Lung (tissue), 12 donors: ENCODE measurements around the gene NDUFA8. TPM values are rescaled to one million over a fixed set of nuclear protein-coding genes. Genes with fewer than 3 reads are reported as not detected.
A peak's percentile ranks its signal among the peaks of the same experiment; 100 is the strongest.

Experiments used
- ATAC-seq: fragments of 200-7000 bp; cut with Tn5 transposase; one replicate; pipeline ENCODE4 v1.9.1; 2020; ENCODE audit warnings: moderate number of reproducible peaks; ENCODE audit not compliant: insufficient read depth, low FRiP score
- DNase-seq, 3 donors: peaks; one replicate each; pipeline ENCODE4 v3.0.0-alpha.2; 2013 to 2017
- H3K27ac ChIP-seq, 2 donors: one replicate each; pipeline ENCODE4 v1.5.1; 2013; ENCODE audit warnings: mild to moderate bottlenecking in 2 of 2, moderate library complexity in 2 of 2, control low read depth in 1 of 2, inconsistent platforms in 1 of 2, low read depth in 1 of 2, low read length in 1 of 2
- H3K27me3 ChIP-seq, 3 donors: one replicate each; pipeline ENCODE4 v1.5.1; 2013; ENCODE audit warnings: low read length in 2 of 3; ENCODE audit not compliant: control insufficient read depth in 3 of 3, insufficient read depth in 3 of 3
- H3K36me3 ChIP-seq, 4 donors: one replicate each; pipeline ENCODE4 v1.5.1; 2013; ENCODE audit warnings: low read length in 4 of 4, mild to moderate bottlenecking in 1 of 4, moderate library complexity in 1 of 4; ENCODE audit not compliant: control insufficient read depth in 4 of 4, insufficient read depth in 4 of 4
- H3K4me1 ChIP-seq, 5 donors: one replicate each; pipeline ENCODE4 v1.5.1; 2013; ENCODE audit warnings: low read length in 5 of 5, mild to moderate bottlenecking in 2 of 5, moderate library complexity in 1 of 5; ENCODE audit not compliant: control insufficient read depth in 5 of 5, insufficient read depth in 5 of 5
- H3K4me3 ChIP-seq: one replicate; pipeline ENCODE4 v1.5.1; 2013; ENCODE audit warnings: mild to moderate bottlenecking, control low read depth, moderate library complexity
- H3K9ac ChIP-seq, 2 donors: one replicate each; pipeline ENCODE4 v1.5.1; 2013; ENCODE audit warnings: low read length in 2 of 2, control low read depth in 1 of 2; ENCODE audit not compliant: insufficient read depth in 1 of 2
- H3K9me3 ChIP-seq, 4 donors: one replicate each; pipeline ENCODE4 v1.5.1; 2013; ENCODE audit warnings: low read length in 3 of 4, mild to moderate bottlenecking in 1 of 4, moderate library complexity in 1 of 4; ENCODE audit not compliant: control insufficient read depth in 4 of 4, insufficient read depth in 3 of 4
- WGBS, 2 donors: extraction: QIAGEN DNeasy Blood & Tissue Kit; methylation state at CpG; one replicate each; pipeline ENCODE4 v1.1.7; 2013; 5-methylcytosine and 5-hydroxymethylcytosine counted together
- polyA plus RNA-seq, 2 donors: library from polyadenylated mRNA; stranded (reverse); fragments of 200-250 nt; gene quantifications; one replicate each; pipeline ENCODE4 v1.2.1, GENCODE V29; 2013
- total RNA-seq, 2 donors: library from RNA; depleted of rRNA in 1 of 2; stranded (reverse); fragments of >200 nt in 1 of 2; gene quantifications; one replicate each; pipeline ENCODE4 v1.2.1, GENCODE V29; 2014 to 2021
- TF ChIP-seq, protein P1 (sequence below): IDR thresholded peaks from 2 replicates; pipeline ENCODE4 v1.5.1; 2012; ENCODE audit warnings: mild to moderate bottlenecking; ENCODE audit errors: control extremely low read depth, extremely low read depth
- donor health status: control.
- donor health status: control.
- donor health status: Bipolar disorder and iron deficiency.
- donor health status: healthy.
- donor health status: DM: yes; HTN: yes; CAD: no.

The NDUFA8 gene
- total and polyA plus RNA-seq, 4 donors = 26.6 to 107 (median 58.3) TPM

DNA sequence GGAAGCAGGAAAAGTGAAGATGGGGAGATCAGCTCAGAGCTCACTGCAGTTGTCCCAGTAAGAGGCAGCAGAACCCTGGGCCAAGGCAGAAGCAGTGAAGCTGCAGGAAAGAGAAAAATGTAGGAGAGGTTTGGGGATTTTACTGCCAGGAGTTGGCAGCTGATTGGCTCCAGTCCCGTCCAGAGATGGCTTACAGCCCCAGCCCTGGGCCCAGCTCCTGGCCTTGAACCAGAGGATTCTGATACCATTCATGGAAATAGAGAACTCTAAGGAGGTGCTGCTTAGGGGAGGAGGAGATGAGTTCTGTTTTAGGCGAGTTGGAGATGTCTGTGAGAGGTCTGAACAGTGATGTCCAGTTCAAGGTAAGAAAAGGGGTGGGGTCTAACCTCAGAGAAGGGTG, 4.7 kb upstream of the NDUFA8 start:
- TF ChIP-seq, protein P1, sequence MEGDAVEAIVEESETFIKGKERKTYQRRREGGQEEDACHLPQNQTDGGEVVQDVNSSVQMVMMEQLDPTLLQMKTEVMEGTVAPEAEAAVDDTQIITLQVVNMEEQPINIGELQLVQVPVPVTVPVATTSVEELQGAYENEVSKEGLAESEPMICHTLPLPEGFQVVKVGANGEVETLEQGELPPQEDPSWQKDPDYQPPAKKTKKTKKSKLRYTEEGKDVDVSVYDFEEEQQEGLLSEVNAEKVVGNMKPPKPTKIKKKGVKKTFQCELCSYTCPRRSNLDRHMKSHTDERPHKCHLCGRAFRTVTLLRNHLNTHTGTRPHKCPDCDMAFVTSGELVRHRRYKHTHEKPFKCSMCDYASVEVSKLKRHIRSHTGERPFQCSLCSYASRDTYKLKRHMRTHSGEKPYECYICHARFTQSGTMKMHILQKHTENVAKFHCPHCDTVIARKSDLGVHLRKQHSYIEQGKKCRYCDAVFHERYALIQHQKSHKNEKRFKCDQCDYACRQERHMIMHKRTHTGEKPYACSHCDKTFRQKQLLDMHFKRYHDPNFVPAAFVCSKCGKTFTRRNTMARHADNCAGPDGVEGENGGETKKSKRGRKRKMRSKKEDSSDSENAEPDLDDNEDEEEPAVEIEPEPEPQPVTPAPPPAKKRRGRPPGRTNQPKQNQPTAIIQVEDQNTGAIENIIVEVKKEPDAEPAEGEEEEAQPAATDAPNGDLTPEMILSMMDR = no peak
- WGBS, 2 donors = 53 to 57% methylated on average over 2 of the region's 2 CpGs
- Histone ChIP-seq H3K36me3 (peaks cover 0 to 3% (median 0%) of the 10 kb centered on the region in 4 donors), H3K27ac (no peak overlapping the region), H3K9me3 (peaks cover 0 to 6% (median under 1%) of the 10 kb centered on the region in 4 donors), H3K4me3 (no peak overlapping the region), H3K9ac (no peak overlapping the region), H3K27me3 (no peaks in the 10 kb centered on the region), H3K4me1 (peaks cover 0 to 4% (median 0%) of the 10 kb centered on the region in 5 donors)
- ATAC-seq = no peak
- DNase-seq = no peak

GRCh38 chr9:122162415-122162814, 2.8 kb upstream of the NDUFA8 start:
- ATAC-seq (no peak), DNase-seq (no peak)
- Histone ChIP-seq H3K4me3 (no peak overlapping the region), H3K36me3 (peaks cover 0 to 4% (median 0%) of the 10 kb centered on the region in 4 donors), H3K4me1 (peaks cover 0 to 11% (median 7%) of the 10 kb centered on the region in 5 donors), H3K9me3 (peaks cover 0 to 6% (median 0%) of the 10 kb centered on the region in 4 donors), H3K27me3 (no peaks in the 10 kb centered on the region), H3K9ac (no peak overlapping the region), H3K27ac (no peak overlapping the region)
- TF ChIP-seq, protein P1 = no peak

- peaks cover 0 to 6% (median 0%) of the 10 kb centered on the region in 4 donors for H3K9me3 ChIP-seq
- H3K9ac ChIP-seq = no peak overlapping the region
- TF ChIP-seq, protein P1 = no peak
- ATAC-seq (no peak), DNase-seq (no peak)
- peak overlapping the region; percentile 79 for H3K4me3 ChIP-seq
- H3K4me1 ChIP-seq = peaks cover 0 to 16% (median 7%) of the 10 kb centered on the region in 5 donors
- H3K27me3 ChIP-seq = no peaks in the 10 kb centered on the region
- peaks cover 0 to 4% (median 0%) of the 10 kb centered on the region in 4 donors for H3K36me3 ChIP-seq
- peak overlapping the region in 1 of 2 donors; percentile 24 for H3K27ac ChIP-seq
- 18 to 29% methylated on average over 6 of the region's 6 CpGs for WGBS, 2 donors
Observed at GRCh38 chr9:122159925-122160246, 307 bp upstream of the NDUFA8 start.

GRCh38 chr9:122158202-122158601, 1.4 kb downstream of the NDUFA8 start:
- Histone ChIP-seq H3K27me3 (no peaks in the 10 kb centered on the region), H3K36me3 (peaks cover 0 to 4% (median 0%) of the 10 kb centered on the region in 4 donors), H3K27ac (no peak overlapping the region), H3K4me1 (peaks cover 0 to 19% (median 7%) of the 10 kb centered on the region in 5 donors), H3K4me3 (no peak overlapping the region), H3K9me3 (peaks cover 0 to 6% (median 0%) of the 10 kb centered on the region in 4 donors), H3K9ac (no peak overlapping the region)
- WGBS, 2 donors = 85 to 88% methylated on average over 3 of the region's 3 CpGs
- DNase-seq (peak in 2 of 3 donors; percentile 23 to 25), ATAC-seq (no peak)
- TF ChIP-seq, protein P1 = no peak
